Psoas muscle (tissue), 8 donors: ENCODE results near the gene BRINP2. TPM values are rescaled to one million over a fixed set of nuclear protein-coding genes. Genes with fewer than 3 reads are reported as not detected.

ENCODE experiments used
- ATAC-seq, 4 donors: fragments of 200-7000 bp; cut with Tn5 transposase; one replicate each; pipeline ENCODE4 v1.9.1; 2020; ENCODE audit warnings: moderate library complexity in 3 of 4, mild to moderate bottlenecking in 2 of 4
- DNase-seq, 2 donors: peaks; one replicate each; pipeline ENCODE4 v3.0.0-alpha.2; 2020
- H3K27ac ChIP-seq: fragments of 200-600 bp; one replicate; pipeline ENCODE4 v1.8.0; 2022
- H3K27me3 ChIP-seq, 3 donors: fragments of 200-600 bp in 1 of 3; one replicate each; pipeline versions ENCODE4 v1.6.1 to v1.8.0; 2013 to 2022; ENCODE audit warnings: low read length in 2 of 3, mild to moderate bottlenecking in 2 of 3, moderate library complexity in 1 of 3; ENCODE audit not compliant: insufficient read depth in 3 of 3
- H3K36me3 ChIP-seq, 2 donors: fragments of 200-600 bp in 1 of 2; one replicate each; pipeline versions ENCODE4 v1.6.1 to v1.8.0; 2013 to 2022; ENCODE audit warnings: low read depth in 1 of 2, mild to moderate bottlenecking in 1 of 2, moderate library complexity in 1 of 2; ENCODE audit not compliant: insufficient read depth in 1 of 2
- H3K4me1 ChIP-seq: fragments of 200-600 bp; one replicate; pipeline ENCODE4 v1.8.0; 2022
- H3K4me3 ChIP-seq: fragments of 200-600 bp; one replicate; pipeline ENCODE4 v1.8.0; 2022; ENCODE audit warnings: mild to moderate bottlenecking
- H3K9me3 ChIP-seq: fragments of 200-600 bp; one replicate; pipeline ENCODE4 v1.8.0; 2022
- CTCF ChIP-seq: fragments of 200-600 bp; IDR thresholded peaks from one replicate; pipeline ENCODE4 v1.8.0; 2022; ENCODE audit warnings: antibody characterized with exemption
- WGBS, 3 donors: extraction: QIAGEN DNeasy Blood & Tissue Kit; methylation state at CpG; one replicate each; pipeline versions ENCODE4 v1.1.6 to v1.1.7; 2013; 5-methylcytosine and 5-hydroxymethylcytosine counted together
- intact Hi-C, 2 donors: fragments of 100-400 bp; cut with DNase I; formaldehyde crosslinking; loops; one replicate each; pipeline versions ENCODE4 v1.11.0 to v1.14.2; 2022
- polyA plus RNA-seq, 3 donors: library from polyadenylated mRNA; stranded (reverse); fragments of 200-250 nt; gene quantifications; one replicate each; pipeline ENCODE4 v1.2.3, GENCODE V29; 2013
- total RNA-seq, 4 donors: library from RNA; stranded (reverse); fragmentation: NEBNext Ultra II Directional in 2 of 4; extraction: Animal tissue kit (Norgen Biotek cat#: 25700) in 2 of 4; gene quantifications; one replicate each; pipeline versions ENCODE4 v1.2.1 to v1.2.4, GENCODE V29; 2021 to 2023
- donor health status: healthy with polysubstance abuse.
- donor health status: DM: no; HTN: no; CAD: no; lungs with moderate emphysema.
- donor health status: Bipolar disorder and iron deficiency.
- donor health status: healthy.
- donor health status: DM: yes; HTN: yes; CAD: no.
- donor health status: DM: no; HTN: no; CAD: no.
- donor health status: DM: no; HTN: no; CAD: no.
- donor health status: DM: yes; HTN: yes; CAD: no.

Gene BRINP2
- total and polyA plus RNA-seq, 7 donors = 0.04 to 0.38 (median 0.23) TPM; not detected in 3

- no peak overlapping the region for H3K27ac ChIP-seq
- no peaks in the 10 kb centered on the region for H3K36me3 ChIP-seq
- ATAC-seq = no peak
- H3K9me3 ChIP-seq = no peaks in the 10 kb centered on the region
- 81 to 85% (median 85%) methylated on average over 5 of the region's 5 CpGs for WGBS, 3 donors
- no peaks in the 10 kb centered on the region for H3K27me3 ChIP-seq
- intact Hi-C loops = no loop called here
- DNase-seq = no peak
- no peak for TF ChIP-seq CTCF
- H3K4me1 ChIP-seq = no peaks in the 10 kb centered on the region
- H3K4me3 ChIP-seq = no peak overlapping the region
Measured at GRCh38 chr1:177281901-177282300, 111.1 kb downstream of the BRINP2 start.

- no peaks in the 10 kb centered on the region for H3K4me1 ChIP-seq
- no peak for TF ChIP-seq CTCF
- no peaks in the 10 kb centered on the region for H3K36me3 ChIP-seq
- 80 to 85% (median 81%) methylated on average over 1 of the region's 1 CpG for WGBS, 3 donors
- ATAC-seq (no peak), DNase-seq (no peak)
- no peaks in the 10 kb centered on the region for H3K27me3 ChIP-seq
- no peak overlapping the region for H3K27ac ChIP-seq
- H3K9me3 ChIP-seq = no peaks in the 10 kb centered on the region
- no peak overlapping the region for H3K4me3 ChIP-seq
- intact Hi-C loops = no loop called here
Measured at GRCh38 chr1:177282976-177283375, 112.2 kb downstream of the BRINP2 start.

GRCh38 chr1:177283380-177283779 lies 112.6 kb downstream of the BRINP2 start:
- no peaks in the 10 kb centered on the region for H3K27me3 ChIP-seq
- no peaks in the 10 kb centered on the region for H3K9me3 ChIP-seq
- TF ChIP-seq CTCF = no peak
- DNase-seq (no peak), ATAC-seq (no peak)
- no peak overlapping the region for H3K27ac ChIP-seq
- H3K4me3 ChIP-seq = no peak overlapping the region
- no peaks in the 10 kb centered on the region for H3K36me3 ChIP-seq
- intact Hi-C loops = no loop called here
- no peaks in the 10 kb centered on the region for H3K4me1 ChIP-seq
- WGBS, 3 donors = 82 to 90% (median 89%) methylated on average over 2 of the region's 2 CpGs

DNA sequence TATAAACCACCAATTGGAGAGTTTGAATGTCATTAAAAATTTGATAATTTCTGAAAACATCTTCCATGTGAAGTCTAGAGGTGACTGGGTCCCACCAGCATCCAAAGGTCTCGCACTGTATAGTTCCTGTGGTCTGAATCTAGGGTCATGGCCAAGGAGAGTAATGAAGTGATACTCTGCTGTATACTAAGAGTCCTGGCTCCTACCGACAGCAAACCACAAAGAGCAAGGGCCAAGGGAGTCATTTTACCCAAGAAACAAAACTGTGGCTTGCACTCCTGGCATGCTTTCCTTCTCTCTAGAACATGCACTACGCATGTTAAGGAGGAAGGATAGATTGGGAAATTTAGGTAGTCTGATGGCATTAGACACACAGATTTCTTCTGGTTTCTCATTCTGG lies 115.6 kb downstream of the BRINP2 start:
- WGBS, 3 donors = 48 to 73% (median 63%) methylated on average over 3 of the region's 3 CpGs
- Histone ChIP-seq H3K4me1 (no peaks in the 10 kb centered on the region), H3K4me3 (no peak overlapping the region), H3K36me3 (no peaks in the 10 kb centered on the region), H3K27me3 (no peaks in the 10 kb centered on the region), H3K9me3 (no peaks in the 10 kb centered on the region), H3K27ac (no peak overlapping the region)
- DNase-seq = no peak
- TF ChIP-seq CTCF = no peak
- intact Hi-C loops = no loop called here
- peak in 3 of 4 donors; percentile 32 to 82 (median 69) for ATAC-seq

DNA sequence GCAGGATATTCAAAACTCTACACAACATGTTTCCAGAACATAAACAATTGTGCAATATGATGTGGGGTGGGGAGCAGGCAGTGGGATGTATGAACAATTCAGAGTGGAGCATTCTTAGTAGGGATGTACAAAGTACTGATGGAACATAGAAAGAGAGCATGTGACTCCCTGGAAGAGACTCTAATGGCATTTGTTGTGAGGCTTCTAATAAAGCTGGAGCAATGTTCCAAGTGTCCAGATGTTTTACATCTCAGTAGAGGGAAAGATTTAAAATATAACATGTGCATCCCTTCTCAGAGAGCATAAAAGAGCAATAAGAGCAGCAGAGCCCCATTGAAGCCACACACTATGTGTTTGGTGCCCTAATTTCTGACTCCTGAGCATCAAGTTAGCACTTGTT lies 116.5 kb downstream of the BRINP2 start:
- Histone ChIP-seq H3K4me1 (no peaks in the 10 kb centered on the region), H3K27ac (no peak overlapping the region), H3K4me3 (no peak overlapping the region), H3K27me3 (no peaks in the 10 kb centered on the region), H3K9me3 (no peaks in the 10 kb centered on the region), H3K36me3 (no peaks in the 10 kb centered on the region)
- DNase-seq (no peak), ATAC-seq (no peak)
- intact Hi-C loops = no loop called here
- TF ChIP-seq CTCF = no peak
